Kidney (tissue), 14 donors: ENCODE results near the gene GPI. TPM values are rescaled to one million over a fixed set of nuclear protein-coding genes. Genes with fewer than 3 reads are reported as not detected.

ENCODE experiments used
- DNase-seq, 5 donors: peaks; one replicate each; pipeline ENCODE4 v3.0.0-alpha.2; 2013 to 2020
- FAIRE-seq: peaks from 2 replicates; lab custom pipeline; 2012; peaks lifted over from hg19 to GRCh38; lab: Jason Lieb, UNC
- H3K27ac ChIP-seq, 2 donors: one replicate each; pipeline ENCODE4 v1.7.0; 2013; ENCODE audit warnings: low read depth in 2 of 2, low read length in 2 of 2, inconsistent platforms in 1 of 2
- H3K27me3 ChIP-seq: one replicate; pipeline ENCODE4 v1.7.1; 2013; ENCODE audit warnings: low read length, inconsistent platforms; ENCODE audit not compliant: control insufficient read depth, insufficient read depth
- H3K36me3 ChIP-seq, 3 donors: one replicate each; pipeline versions ENCODE4 v1.7.0 to v1.7.1; 2013; ENCODE audit warnings: low read length in 3 of 3, control low read depth in 1 of 3, inconsistent platforms in 1 of 3; ENCODE audit not compliant: insufficient read depth in 3 of 3, control insufficient read depth in 2 of 3
- H3K4me1 ChIP-seq, 3 donors: one replicate each; pipeline versions ENCODE4 v1.7.0 to v1.7.1; 2013; ENCODE audit warnings: low read length in 3 of 3, inconsistent platforms in 1 of 3, low read depth in 1 of 3; ENCODE audit not compliant: control insufficient read depth in 2 of 3, insufficient read depth in 2 of 3
- H3K4me3 ChIP-seq, 3 donors: one replicate each; pipeline versions ENCODE4 v1.7.0 to v1.8.1; 2013; ENCODE audit warnings: low read length in 3 of 3, control low read depth in 1 of 3, inconsistent platforms in 1 of 3
- H3K9ac ChIP-seq, 3 donors: one replicate each; pipeline versions ENCODE4 v1.7.0 to v1.7.1; 2013; ENCODE audit warnings: low read length in 3 of 3, control low read depth in 1 of 3, inconsistent platforms in 1 of 3
- H3K9me3 ChIP-seq, 3 donors: one replicate each; pipeline versions ENCODE4 v1.7.0 to v1.7.1; 2013; ENCODE audit warnings: low read length in 3 of 3, control low read depth in 1 of 3, inconsistent platforms in 1 of 3; ENCODE audit not compliant: control insufficient read depth in 2 of 3, insufficient read depth in 1 of 3
- intact Hi-C: fragments of 100-400 bp; cut with DNase I; formaldehyde crosslinking; loops from one replicate; pipeline ENCODE4 v1.11.1; 2022
- polyA plus RNA-seq: library from polyadenylated mRNA; stranded (reverse); fragments of 350-450 nt; fragmentation: Illumina TruSeq; extraction: RNeasy Lipid Tissue Mini Kit (QIAGEN cat#74804); gene quantifications from one replicate; pipeline ENCODE4 v1.2.3, GENCODE V29; 2014; ENCODE audit warnings: low read depth, low replicate concordance; ENCODE audit not compliant: insufficient read depth
- total RNA-seq: library from RNA; stranded (reverse); fragmentation: NEBNext Ultra II Directional; extraction: Animal tissue kit (Norgen Biotek cat#: 25700); gene quantifications from one replicate; pipeline ENCODE4 v1.2.1, GENCODE V29; 2021
- TF ChIP-seq, protein P1 (sequence below): IDR thresholded peaks from 3 replicates; pipeline ENCODE4 v1.5.1; 2012; ENCODE audit warnings: mild to moderate bottlenecking, moderate library complexity, borderline replicate concordance; ENCODE audit not compliant: insufficient read depth; ENCODE audit errors: extremely low read depth
- donor health status: control.
- donor health status: control.
- donor health status: control.
- donor health status: control.
- donor health status: control.
- donor health status: DM: yes; HTN: yes; CAD: no.
- donor health status: Normal renal cell carcinoma (clear cell type).

The GPI gene
- total and polyA plus RNA-seq, 2 donors from 2014 or later, result 257 to 315 TPM

GRCh38 chr19:34345947-34346351 lies 19.0 kb upstream of the GPI start:
- peaks cover 0 to 7% (median 6%) of the 10 kb centered on the region in 3 donors for H3K4me1 ChIP-seq
- FAIRE-seq (no peak), DNase-seq (peak in 4 of 5 donors; percentile 46 to 69 (median 54))
- intact Hi-C loops, result no loop called here
- H3K27me3 ChIP-seq, result no peaks in the 10 kb centered on the region
- peaks cover 2 to 35% (median 23%) of the 10 kb centered on the region in 3 donors for H3K36me3 ChIP-seq
- no peak overlapping the region for H3K9ac ChIP-seq
- H3K9me3 ChIP-seq, result no peaks in the 10 kb centered on the region
- TF ChIP-seq, protein P1, sequence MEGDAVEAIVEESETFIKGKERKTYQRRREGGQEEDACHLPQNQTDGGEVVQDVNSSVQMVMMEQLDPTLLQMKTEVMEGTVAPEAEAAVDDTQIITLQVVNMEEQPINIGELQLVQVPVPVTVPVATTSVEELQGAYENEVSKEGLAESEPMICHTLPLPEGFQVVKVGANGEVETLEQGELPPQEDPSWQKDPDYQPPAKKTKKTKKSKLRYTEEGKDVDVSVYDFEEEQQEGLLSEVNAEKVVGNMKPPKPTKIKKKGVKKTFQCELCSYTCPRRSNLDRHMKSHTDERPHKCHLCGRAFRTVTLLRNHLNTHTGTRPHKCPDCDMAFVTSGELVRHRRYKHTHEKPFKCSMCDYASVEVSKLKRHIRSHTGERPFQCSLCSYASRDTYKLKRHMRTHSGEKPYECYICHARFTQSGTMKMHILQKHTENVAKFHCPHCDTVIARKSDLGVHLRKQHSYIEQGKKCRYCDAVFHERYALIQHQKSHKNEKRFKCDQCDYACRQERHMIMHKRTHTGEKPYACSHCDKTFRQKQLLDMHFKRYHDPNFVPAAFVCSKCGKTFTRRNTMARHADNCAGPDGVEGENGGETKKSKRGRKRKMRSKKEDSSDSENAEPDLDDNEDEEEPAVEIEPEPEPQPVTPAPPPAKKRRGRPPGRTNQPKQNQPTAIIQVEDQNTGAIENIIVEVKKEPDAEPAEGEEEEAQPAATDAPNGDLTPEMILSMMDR, result peak; percentile 73
- no peak overlapping the region for H3K4me3 ChIP-seq
- no peak overlapping the region for H3K27ac ChIP-seq

DNA sequence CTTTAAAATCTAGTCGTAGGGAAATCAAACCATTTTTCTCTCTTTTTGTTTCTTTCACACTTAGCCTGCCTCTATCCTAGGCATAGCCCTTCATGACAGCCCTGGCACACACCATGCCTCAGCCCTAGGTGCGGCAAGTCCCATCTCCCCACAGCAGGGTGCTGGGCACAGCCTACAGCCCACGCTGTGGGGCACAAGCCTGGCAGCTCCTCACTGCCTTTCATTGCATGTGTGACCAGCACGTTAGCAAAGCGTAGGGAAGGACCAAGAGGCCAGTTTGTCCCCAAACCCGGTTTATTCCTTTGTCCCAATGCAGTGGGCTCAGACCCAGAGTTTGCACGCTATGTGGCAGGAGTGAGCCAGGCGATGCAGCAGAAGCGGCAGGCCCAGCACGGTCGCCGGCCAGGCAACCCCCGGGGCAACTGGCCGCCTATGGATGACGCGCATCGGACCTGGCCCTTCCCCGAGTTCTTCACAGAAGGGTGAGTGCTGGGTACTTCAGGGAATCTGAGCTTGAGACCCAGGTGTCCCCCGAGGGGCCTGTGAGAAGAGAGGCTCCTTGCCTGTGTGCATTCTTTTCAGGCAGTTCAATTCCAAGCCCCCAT lies 17.3 kb upstream of the GPI start:
- DNase-seq, result no peak
- Histone ChIP-seq H3K36me3 (peaks cover 0 to 20% (median 9%) of the 10 kb centered on the region in 3 donors), H3K27me3 (no peaks in the 10 kb centered on the region), H3K9ac (no peak overlapping the region), H3K27ac (no peak overlapping the region), H3K4me3 (no peak overlapping the region), H3K9me3 (no peaks in the 10 kb centered on the region), H3K4me1 (peaks cover 0 to 11% (median 4%) of the 10 kb centered on the region in 3 donors)
- FAIRE-seq, result no peak
- intact Hi-C loops, result no loop called here
- TF ChIP-seq, protein P1, result no peak

DNA sequence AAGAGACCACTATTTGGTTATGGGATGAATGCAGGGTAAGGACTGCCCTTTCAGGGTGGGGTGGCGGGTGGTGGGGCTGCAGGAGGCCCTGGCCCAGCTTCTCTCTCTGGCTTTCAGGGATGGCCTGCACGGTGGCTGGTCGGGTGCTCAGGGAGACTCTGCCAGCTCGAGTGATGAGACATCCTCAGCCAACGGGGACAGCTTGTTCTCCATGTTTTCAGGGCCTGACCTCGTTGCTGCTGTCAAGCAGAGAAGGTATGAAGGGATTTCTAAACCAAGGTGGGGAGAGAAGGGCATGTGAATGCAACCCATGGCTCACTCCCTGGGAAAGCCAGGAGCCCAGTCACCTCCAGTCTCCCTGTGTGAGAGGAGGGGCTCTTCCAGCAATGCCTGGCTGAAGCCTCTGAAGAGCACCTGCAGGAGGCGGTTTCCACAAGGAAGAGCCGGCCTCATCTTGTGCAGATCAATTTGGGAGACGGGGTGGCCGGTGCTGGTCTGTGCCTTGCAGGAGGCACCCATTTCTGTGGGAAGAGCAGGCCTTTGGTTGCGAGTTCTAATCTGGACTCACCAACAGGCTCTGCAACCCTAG lies 16.0 kb upstream of the GPI start:
- intact Hi-C loops, result no loop called here
- Histone ChIP-seq H3K9ac (no peak overlapping the region), H3K4me3 (no peak overlapping the region), H3K9me3 (no peaks in the 10 kb centered on the region), H3K27me3 (no peaks in the 10 kb centered on the region), H3K36me3 (peaks cover 0 to 21% (median 12%) of the 10 kb centered on the region in 3 donors), H3K4me1 (peaks cover 0 to 5% (median 4%) of the 10 kb centered on the region in 3 donors), H3K27ac (no peak overlapping the region)
- TF ChIP-seq, protein P1, result no peak
- FAIRE-seq, result no peak
- DNase-seq, result no peak
